ENCODE results near the gene TMTC2.

Gene TMTC2

DNA sequence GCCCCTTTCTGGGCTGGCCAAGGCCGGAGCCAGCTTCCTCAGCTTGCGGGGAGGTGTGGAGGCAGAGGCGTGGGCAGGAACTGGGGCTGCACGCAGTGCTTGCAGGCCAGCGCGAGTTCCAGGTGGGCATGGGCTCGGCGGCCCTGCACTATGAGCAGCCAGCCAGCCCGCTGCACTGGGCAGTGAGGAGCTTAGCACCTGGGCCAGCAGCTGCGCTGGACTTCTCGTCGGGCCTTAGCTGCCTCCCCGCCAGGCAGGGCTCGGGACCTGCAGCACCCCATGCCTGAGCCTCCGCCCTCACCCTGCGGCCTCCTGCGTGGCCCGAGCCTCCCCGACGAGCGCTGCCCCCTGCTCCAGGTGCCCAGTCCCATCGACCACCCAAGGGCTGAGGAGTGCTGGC lies 42.0 kb downstream of the TMTC2 start:
- TF ChIP-seq TEAD4 (IDR thresholded peaks at IDR 0.05) (no peak), CEBPB (IDR thresholded peaks at IDR 0.05) (no peak), YY1 (IDR thresholded peaks at IDR 0.05; ENCODE audit: low read depth) (no peak), RAD21 (IDR thresholded peaks at IDR 0.05; ENCODE audit: low read depth) (no peak), TCF12 (IDR thresholded peaks at IDR 0.05; ENCODE audit: low read depth) (no peak)
- TF ChIP-seq, protein P1, sequence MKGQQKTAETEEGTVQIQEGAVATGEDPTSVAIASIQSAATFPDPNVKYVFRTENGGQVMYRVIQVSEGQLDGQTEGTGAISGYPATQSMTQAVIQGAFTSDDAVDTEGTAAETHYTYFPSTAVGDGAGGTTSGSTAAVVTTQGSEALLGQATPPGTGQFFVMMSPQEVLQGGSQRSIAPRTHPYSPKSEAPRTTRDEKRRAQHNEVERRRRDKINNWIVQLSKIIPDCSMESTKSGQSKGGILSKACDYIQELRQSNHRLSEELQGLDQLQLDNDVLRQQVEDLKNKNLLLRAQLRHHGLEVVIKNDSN (IDR thresholded peaks at IDR 0.05): no peak
- TF ChIP-seq, protein P2, sequence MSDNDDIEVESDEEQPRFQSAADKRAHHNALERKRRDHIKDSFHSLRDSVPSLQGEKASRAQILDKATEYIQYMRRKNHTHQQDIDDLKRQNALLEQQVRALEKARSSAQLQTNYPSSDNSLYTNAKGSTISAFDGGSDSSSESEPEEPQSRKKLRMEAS (IDR thresholded peaks at IDR 0.05): no peak

DNA sequence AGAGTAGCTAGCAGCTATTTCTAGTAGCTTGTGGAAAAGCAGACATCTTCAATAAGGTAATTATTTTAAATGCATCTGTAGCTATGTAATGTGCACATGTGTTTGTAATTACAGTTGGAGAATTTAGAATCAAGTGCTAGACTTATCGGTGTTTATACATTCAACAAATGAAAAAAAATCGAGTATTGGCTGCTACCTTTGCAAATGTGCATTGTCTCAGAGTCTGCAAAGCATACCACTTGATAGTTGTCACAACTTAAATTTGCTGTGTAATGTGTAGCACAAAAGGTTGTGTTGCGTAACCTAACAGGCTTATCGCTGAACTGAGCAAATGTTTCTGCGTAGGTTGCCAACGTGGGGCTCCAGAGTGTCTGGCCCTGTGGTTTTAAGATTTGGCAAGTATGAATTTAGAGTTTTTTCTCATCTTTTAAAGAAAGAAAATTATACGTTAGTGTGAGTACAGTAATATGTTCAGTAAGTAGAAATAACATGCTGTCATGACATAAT lies 44.3 kb downstream of the TMTC2 start:
- no peak for TF ChIP-seq TEAD4 (IDR thresholded peaks at IDR 0.05)
- TF ChIP-seq CEBPB (IDR thresholded peaks at IDR 0.05): peak; percentile 62; the same call in 1 of the 2 replicates

DNA sequence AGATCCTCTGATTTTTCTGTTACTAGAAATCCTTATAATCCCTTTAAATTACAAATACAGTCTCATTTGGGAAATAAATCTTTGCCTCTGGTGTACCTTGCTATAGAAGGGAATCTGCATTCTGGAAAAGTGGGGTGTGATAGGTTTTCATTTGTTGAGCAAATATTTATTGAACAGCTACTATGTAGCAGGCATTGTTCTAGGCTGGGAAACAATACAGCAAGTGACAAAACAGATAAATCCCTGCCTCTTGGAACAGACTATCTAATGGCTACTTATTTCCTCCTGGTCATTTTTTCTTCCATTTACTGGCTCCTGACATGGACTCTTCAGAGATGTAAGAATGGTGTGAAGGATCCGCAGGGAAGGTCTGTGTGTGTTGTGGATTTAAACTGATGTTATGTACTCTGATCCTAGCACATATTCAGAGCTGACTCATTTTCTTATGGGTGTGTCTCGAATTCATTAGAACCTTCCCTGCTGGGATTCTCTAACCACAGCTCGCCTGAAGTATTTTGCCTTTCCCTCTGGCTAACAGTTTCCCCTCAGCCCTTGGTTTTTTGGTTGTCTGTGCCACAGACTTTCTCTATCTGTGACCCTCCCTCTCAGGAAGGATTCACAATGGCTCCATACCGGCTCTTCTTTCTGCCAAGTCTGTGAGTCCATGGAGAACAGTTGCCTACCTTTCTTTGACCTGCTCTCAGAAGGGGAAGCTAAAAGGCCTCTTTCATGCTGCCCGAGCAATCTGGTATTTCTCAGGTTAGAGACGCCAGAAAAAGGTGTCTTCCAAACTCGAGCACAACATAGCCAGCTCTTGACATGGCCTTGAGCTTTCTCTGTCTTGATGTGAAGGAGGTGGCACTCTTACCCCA lies 53.7 kb downstream of the TMTC2 start:
- TF ChIP-seq NFIC (IDR thresholded peaks at IDR 0.05) (no peak), EP300 (IDR thresholded peaks at IDR 0.05; ENCODE audit: borderline replicate concordance) (no peak), RAD21 (IDR thresholded peaks at IDR 0.05; ENCODE audit: low read depth) (no peak; the same call in 1 of the 2 replicates), TCF12 (IDR thresholded peaks at IDR 0.05; ENCODE audit: low read depth) (no peak), EGR1 (IDR thresholded peaks at IDR 0.05) (no peak), ZBTB7A (IDR thresholded peaks at IDR 0.05; ENCODE audit: low read depth) (no peak), TEAD4 (IDR thresholded peaks at IDR 0.05) (no peak), FOXM1 (IDR thresholded peaks at IDR 0.05; ENCODE audit: borderline replicate concordance, low read depth) (no peak), TAF1 (IDR thresholded peaks at IDR 0.05; ENCODE audit: low read depth) (no peak), CREB1 (IDR thresholded peaks at IDR 0.05; ENCODE audit: low read depth) (no peak), CEBPB (IDR thresholded peaks at IDR 0.05) (no peak), YY1 (IDR thresholded peaks at IDR 0.05; ENCODE audit: low read depth) (no peak)
- TF ChIP-seq, protein P2 (IDR thresholded peaks at IDR 0.05): no peak
- TF ChIP-seq, protein P1 (IDR thresholded peaks at IDR 0.05): no peak
- TF ChIP-seq, protein P3, sequence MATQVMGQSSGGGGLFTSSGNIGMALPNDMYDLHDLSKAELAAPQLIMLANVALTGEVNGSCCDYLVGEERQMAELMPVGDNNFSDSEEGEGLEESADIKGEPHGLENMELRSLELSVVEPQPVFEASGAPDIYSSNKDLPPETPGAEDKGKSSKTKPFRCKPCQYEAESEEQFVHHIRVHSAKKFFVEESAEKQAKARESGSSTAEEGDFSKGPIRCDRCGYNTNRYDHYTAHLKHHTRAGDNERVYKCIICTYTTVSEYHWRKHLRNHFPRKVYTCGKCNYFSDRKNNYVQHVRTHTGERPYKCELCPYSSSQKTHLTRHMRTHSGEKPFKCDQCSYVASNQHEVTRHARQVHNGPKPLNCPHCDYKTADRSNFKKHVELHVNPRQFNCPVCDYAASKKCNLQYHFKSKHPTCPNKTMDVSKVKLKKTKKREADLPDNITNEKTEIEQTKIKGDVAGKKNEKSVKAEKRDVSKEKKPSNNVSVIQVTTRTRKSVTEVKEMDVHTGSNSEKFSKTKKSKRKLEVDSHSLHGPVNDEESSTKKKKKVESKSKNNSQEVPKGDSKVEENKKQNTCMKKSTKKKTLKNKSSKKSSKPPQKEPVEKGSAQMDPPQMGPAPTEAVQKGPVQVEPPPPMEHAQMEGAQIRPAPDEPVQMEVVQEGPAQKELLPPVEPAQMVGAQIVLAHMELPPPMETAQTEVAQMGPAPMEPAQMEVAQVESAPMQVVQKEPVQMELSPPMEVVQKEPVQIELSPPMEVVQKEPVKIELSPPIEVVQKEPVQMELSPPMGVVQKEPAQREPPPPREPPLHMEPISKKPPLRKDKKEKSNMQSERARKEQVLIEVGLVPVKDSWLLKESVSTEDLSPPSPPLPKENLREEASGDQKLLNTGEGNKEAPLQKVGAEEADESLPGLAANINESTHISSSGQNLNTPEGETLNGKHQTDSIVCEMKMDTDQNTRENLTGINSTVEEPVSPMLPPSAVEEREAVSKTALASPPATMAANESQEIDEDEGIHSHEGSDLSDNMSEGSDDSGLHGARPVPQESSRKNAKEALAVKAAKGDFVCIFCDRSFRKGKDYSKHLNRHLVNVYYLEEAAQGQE (IDR thresholded peaks at IDR 0.05; ENCODE audit: low read depth): no peak

DNA sequence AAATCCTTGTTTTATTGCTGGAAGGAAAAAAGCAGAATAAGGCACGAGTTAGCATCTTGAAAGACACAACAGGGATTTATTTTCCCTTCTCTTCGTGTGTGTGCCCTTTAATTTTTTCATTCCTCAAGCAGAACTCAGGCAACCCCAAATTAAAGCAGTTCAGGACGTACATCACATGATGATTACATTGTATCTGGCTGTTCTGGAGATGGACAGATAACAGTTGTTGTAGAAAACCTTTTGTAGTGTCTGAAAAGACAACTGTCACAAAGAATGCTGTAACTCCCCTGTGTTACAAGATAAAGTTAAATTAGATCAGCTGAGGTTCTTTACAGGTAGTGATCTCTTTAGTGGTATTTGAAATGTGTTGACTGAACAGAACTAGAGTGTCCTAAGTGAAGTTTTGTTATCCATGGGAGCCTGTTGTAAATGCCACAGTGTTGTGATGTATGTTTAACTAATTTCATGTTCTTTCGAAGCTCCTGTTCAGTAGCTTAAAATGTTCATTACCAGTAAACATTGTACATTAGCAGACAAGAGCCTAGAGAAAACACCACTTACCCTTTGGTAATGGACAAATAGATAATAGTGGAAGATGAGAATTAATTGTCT lies 58.5 kb downstream of the TMTC2 start:
- TF ChIP-seq, protein P1 (IDR thresholded peaks at IDR 0.05): no peak
- no peak for TF ChIP-seq NFIC (IDR thresholded peaks at IDR 0.05)
- TF ChIP-seq RAD21 (IDR thresholded peaks at IDR 0.05; ENCODE audit: low read depth): no peak
- TF ChIP-seq, protein P2 (IDR thresholded peaks at IDR 0.05): no peak

DNA sequence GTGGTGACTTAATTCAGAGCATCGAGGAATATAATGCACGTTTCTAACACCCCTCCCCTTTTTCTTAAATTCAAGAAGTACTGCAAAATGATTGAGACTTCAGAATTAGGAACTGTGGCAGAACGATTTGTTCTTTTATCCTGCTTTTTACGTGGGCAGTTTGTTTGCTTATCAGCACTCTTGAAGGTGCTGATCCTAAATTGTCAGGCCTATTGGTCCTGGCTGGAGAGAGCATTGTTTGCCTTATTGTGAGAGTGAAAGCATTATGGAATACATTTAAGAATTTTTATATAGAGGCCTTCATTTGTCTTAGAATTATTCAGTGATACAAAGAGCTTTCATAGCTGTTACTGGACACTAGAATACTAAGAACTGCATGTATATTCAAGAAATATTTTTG lies 59.1 kb downstream of the TMTC2 start:
- TF ChIP-seq TEAD4 (IDR thresholded peaks at IDR 0.05): no peak
- TF ChIP-seq TCF12 (IDR thresholded peaks at IDR 0.05; ENCODE audit: low read depth): no peak
- no peak for TF ChIP-seq EGR1 (IDR thresholded peaks at IDR 0.05)
- TF ChIP-seq, protein P2 (IDR thresholded peaks at IDR 0.05): no peak
- no peak for TF ChIP-seq NFIC (IDR thresholded peaks at IDR 0.05)
- TF ChIP-seq, protein P3 (IDR thresholded peaks at IDR 0.05; ENCODE audit: low read depth): no peak
